Ishikawa (cell line): ENCODE results near the gene MGMT.

Source experiments
- CEBPB ChIP-seq: IDR thresholded peaks from 2 replicates; pipeline ENCODE4 v1.6.1; 2012
- CREB1 ChIP-seq: IDR thresholded peaks from 2 replicates; pipeline ENCODE4 v1.6.1; 2012; ENCODE audit warnings: low read depth
- EGR1 ChIP-seq: IDR thresholded peaks from 2 replicates; pipeline ENCODE4 v1.6.1; 2012
- EP300 ChIP-seq: IDR thresholded peaks from 2 replicates; pipeline ENCODE4 v1.6.1; 2012; ENCODE audit warnings: borderline replicate concordance
- FOXM1 ChIP-seq: IDR thresholded peaks from 2 replicates; pipeline ENCODE4 v1.6.1; 2012; ENCODE audit warnings: low read depth, borderline replicate concordance
- NFIC ChIP-seq: IDR thresholded peaks from 2 replicates; pipeline ENCODE4 v1.6.1; 2012
- RAD21 ChIP-seq: IDR thresholded peaks from 2 replicates; pipeline ENCODE4 v1.6.1; 2012; ENCODE audit warnings: low read depth
- TAF1 ChIP-seq: IDR thresholded peaks from 2 replicates; pipeline ENCODE4 v1.6.1; 2012; ENCODE audit warnings: low read depth, mild to moderate bottlenecking
- TCF12 ChIP-seq: IDR thresholded peaks from 2 replicates; pipeline ENCODE4 v1.6.1; 2012; ENCODE audit warnings: low read depth
- TEAD4 ChIP-seq: IDR thresholded peaks from 2 replicates; pipeline ENCODE4 v1.6.1; 2012
- YY1 ChIP-seq: IDR thresholded peaks from 2 replicates; pipeline ENCODE4 v1.6.1; 2012; ENCODE audit warnings: low read depth
- ZBTB7A ChIP-seq: IDR thresholded peaks from 2 replicates; pipeline ENCODE4 v1.6.1; 2012; ENCODE audit warnings: low read depth
- TF ChIP-seq, protein P1 (sequence below): IDR thresholded peaks from 2 replicates; pipeline ENCODE4 v1.6.1; 2012
- TF ChIP-seq, protein P2 (sequence below): IDR thresholded peaks from 2 replicates; pipeline ENCODE4 v1.6.1; 2012; ENCODE audit warnings: low read depth, mild to moderate bottlenecking
- TF ChIP-seq, protein P3 (sequence below): IDR thresholded peaks from 2 replicates; pipeline ENCODE4 v1.6.1; 2012

MGMT gene

GRCh38 chr10:129814681-129815646 is 347.9 kb downstream of the MGMT start:
- TF ChIP-seq YY1, result no peak
- TF ChIP-seq, protein P1, sequence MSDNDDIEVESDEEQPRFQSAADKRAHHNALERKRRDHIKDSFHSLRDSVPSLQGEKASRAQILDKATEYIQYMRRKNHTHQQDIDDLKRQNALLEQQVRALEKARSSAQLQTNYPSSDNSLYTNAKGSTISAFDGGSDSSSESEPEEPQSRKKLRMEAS, result no peak
- TF ChIP-seq EP300, result no peak
- TF ChIP-seq, protein P2, sequence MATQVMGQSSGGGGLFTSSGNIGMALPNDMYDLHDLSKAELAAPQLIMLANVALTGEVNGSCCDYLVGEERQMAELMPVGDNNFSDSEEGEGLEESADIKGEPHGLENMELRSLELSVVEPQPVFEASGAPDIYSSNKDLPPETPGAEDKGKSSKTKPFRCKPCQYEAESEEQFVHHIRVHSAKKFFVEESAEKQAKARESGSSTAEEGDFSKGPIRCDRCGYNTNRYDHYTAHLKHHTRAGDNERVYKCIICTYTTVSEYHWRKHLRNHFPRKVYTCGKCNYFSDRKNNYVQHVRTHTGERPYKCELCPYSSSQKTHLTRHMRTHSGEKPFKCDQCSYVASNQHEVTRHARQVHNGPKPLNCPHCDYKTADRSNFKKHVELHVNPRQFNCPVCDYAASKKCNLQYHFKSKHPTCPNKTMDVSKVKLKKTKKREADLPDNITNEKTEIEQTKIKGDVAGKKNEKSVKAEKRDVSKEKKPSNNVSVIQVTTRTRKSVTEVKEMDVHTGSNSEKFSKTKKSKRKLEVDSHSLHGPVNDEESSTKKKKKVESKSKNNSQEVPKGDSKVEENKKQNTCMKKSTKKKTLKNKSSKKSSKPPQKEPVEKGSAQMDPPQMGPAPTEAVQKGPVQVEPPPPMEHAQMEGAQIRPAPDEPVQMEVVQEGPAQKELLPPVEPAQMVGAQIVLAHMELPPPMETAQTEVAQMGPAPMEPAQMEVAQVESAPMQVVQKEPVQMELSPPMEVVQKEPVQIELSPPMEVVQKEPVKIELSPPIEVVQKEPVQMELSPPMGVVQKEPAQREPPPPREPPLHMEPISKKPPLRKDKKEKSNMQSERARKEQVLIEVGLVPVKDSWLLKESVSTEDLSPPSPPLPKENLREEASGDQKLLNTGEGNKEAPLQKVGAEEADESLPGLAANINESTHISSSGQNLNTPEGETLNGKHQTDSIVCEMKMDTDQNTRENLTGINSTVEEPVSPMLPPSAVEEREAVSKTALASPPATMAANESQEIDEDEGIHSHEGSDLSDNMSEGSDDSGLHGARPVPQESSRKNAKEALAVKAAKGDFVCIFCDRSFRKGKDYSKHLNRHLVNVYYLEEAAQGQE, result no peak
- TF ChIP-seq EGR1, result no peak
- TF ChIP-seq CREB1, result no peak
- TF ChIP-seq FOXM1, result no peak
- no peak for TF ChIP-seq RAD21
- no peak for TF ChIP-seq ZBTB7A
- no peak for TF ChIP-seq TCF12
- TF ChIP-seq, protein P3, sequence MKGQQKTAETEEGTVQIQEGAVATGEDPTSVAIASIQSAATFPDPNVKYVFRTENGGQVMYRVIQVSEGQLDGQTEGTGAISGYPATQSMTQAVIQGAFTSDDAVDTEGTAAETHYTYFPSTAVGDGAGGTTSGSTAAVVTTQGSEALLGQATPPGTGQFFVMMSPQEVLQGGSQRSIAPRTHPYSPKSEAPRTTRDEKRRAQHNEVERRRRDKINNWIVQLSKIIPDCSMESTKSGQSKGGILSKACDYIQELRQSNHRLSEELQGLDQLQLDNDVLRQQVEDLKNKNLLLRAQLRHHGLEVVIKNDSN, result no peak
- TF ChIP-seq TAF1, result no peak
- TF ChIP-seq CEBPB, result no peak
- TF ChIP-seq NFIC, result no peak
- no peak for TF ChIP-seq TEAD4

DNA sequence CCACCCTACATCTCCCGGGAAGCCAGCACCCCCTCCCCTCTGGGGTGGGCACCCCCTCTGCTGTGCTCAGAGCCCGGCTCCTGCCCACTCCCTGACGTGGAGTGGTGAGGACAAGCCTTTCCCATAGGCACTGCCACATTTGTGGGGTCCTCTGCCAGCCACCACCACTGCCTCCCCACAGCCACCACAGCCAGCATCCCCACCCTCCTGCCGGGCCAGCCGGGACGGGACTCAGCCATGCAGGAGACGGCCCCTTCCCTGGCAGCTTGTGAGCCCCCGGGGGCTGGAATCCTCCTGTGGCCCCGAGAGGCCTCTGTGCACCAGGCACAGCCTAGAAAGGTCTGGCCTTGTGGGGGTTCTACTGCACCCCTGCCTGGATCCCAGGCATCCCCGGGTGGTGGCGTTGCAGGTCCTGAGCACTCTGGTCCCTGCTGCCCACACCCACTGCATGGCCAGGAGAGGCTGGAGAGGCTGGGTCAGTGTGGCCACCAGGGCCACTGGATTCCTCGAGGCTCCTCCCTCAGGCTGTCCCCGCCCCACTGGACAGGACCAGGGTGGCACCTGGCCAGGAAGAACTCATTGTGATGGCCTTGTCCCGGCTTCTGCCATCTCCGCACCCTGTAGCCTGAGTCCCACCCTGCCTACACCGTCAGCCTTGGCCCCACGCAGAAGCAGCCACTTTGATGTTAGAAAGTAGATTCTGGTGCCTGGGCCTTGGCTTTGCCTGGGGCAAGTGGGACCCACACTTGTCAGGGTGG is 349.0 kb downstream of the MGMT start:
- TF ChIP-seq TEAD4 (no peak), NFIC (no peak), CREB1 (no peak), TAF1 (no peak), ZBTB7A (no peak), EGR1 (no peak), RAD21 (no peak), YY1 (no peak), TCF12 (no peak), FOXM1 (no peak), CEBPB (no peak), EP300 (no peak)
- TF ChIP-seq, protein P2, result no peak
- TF ChIP-seq, protein P1, result no peak
- TF ChIP-seq, protein P3, result no peak

GRCh38 chr10:129816656-129817045 is 349.6 kb downstream of the MGMT start:
- TF ChIP-seq TAF1 (no peak), ZBTB7A (no peak), TEAD4 (no peak), EGR1 (no peak), EP300 (no peak), FOXM1 (no peak), CREB1 (no peak), YY1 (no peak), TCF12 (no peak), NFIC (no peak), RAD21 (no peak), CEBPB (no peak)
- TF ChIP-seq, protein P1, result no peak
- TF ChIP-seq, protein P2, result no peak
- TF ChIP-seq, protein P3, result no peak
